A375 (cell line): Measurements from ENCODE around the gene YBX1. TPM values are rescaled to one million over a fixed set of nuclear protein-coding genes. Genes with fewer than 3 reads are reported as not detected.

Source experiments
- total RNA-seq: library from RNA; depleted of rRNA; stranded (reverse); fragments of >200 nt; shearing (Covaris generic); gene quantifications from 2 replicates; pipeline ENCODE4 v1.2.3, GENCODE V29; 2014; rRNA removed

Gene YBX1
- total RNA-seq: 1,513 and 1,641 TPM in 2 replicates

DNA sequence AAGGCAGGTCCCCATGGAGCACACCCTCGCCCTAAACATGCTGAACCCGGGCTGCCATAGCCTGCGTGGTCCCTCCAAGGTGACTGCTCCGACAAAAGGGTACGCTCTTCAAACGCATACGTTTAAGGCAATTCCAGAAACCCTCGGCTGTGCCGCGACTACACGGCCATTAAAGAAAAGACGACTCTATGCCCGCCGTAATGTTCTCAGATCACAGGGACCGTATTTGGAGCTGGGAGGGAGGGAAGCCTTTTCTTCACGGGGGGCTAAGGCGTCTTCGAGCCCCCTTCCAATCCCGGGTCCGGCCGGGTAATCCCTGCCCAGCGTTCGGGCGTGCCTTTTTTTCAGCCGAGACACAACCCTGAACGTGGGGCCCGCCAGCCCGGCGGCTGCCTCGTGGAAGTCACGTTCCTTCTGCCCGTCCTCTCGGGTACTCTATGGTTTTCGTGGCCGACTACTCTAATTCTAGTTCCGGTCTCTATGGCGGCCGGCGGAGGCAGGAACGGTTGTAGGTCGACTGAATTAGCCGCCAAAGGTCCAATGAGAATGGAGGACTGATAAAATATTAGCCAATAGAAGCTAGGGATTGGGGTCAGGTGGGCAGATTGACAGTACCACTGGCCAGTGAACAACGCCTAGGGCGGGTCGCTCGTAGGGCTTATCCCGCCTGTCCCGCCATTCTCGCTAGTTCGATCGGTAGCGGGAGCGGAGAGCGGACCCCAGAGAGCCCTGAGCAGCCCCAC is at the start of gene YBX1:
TSS of gene YBX1 (plus strand) at position 678 of the 743 bp plus-strand sequence. CDS start 148 bp downstream, outside the sequence.

DNA sequence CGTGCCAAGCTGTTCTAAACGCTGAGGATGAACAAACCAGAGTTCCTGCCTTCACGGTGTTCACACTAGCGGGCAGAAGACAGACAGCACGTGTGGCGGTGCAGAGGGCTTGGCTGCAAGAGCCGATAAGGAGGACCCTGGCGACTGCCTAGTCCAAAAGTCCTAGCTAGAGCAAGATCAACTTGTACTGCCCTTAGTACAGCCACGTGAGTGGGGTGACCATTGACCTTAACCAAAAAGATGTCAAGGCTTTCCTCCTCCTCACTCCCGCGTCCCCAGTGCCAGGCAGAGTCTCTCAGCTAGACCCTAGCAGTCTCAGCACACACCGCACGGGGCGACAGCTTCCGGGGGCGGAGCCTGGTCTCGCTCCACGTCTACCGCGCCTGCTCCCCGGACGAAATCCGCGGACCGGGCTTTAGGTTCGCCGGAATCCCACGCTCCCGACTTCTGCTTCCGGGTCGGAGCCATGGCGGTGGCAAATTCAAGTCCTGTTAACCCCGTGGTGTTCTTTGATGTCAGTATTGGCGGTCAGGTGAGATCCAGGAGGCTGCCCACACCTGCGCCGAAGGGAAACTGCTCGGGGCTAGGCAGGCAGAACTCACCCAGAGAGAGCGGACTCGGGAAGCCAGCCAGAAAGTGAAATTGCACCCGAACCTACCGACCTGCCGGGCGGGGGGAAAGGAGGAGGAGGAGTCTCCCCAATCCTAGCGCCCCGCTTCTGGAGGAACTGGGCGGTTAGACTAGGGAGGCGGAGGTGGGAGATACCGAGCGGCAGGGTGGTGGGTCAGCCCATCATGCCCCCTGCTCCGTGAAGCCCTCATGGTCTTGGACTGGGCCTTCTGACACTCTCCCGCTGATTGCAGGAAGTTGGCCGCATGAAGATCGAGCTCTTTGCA is 24.0 kb upstream of the YBX1 start, which contains the start of gene PPIH:
TSS of gene PPIH (plus strand) at position 443 of the 896 bp plus-strand sequence. CDS start at position 467, 24 bp downstream.

DNA sequence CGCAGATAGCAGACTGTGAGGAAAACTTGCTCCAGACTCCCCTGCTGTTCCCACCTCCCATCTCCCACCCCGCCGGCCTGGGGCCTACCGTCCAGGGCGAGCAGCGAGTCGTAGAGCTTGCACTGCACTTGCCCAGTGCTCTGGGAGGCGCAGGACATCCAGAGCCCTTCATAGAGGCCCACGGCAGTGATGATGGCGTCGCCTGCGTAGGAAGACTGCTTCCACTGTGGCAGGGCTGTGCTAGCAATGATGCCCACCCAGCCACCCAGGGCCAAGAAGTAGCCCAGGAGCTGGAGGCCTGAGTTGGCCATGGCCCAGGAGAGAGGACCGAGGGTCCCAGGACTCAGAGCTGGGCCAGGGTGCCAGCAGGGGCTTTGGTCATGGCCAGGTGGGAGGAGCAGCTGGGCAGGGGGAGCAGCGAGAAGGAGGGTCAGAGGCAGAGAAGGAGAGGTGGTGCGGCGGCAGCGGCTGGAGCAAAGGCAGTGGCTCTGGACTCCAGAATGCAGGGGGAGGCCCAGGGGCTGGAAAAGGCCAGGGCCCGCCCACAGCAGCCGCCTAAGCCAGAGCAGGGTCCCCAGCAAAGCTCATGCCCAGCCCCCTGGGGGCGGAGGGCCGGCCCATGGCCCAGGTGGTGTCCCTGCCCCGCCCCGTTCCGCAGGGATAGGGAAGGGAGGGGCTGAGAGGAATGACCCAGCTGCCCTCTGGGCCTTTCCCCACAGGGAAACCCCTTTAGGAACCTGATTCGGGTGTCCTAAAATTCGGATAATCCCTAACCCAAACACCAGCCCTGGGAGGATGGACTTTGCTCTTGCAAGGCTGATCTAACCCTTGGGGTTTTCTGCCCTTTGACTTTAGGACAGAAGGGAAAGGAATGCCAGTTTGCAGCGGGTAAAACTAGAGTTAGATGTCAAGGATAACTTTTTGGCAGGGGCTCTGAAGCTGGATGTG is 57.8 kb downstream of the YBX1 start, which contains the start of gene CLDN19:
TSS of gene CLDN19 (minus strand) at position 484 of the 948 bp plus-strand sequence. CDS start at position 311, 173 bp downstream.

Other genes starting within 250 kb of the YBX1 start
- gene ZMYND12, start 226.4 kb upstream of the YBX1 start, total RNA-seq: 0.08 and 0.32 TPM in 2 replicates
- gene PPCS, start 225.9 kb upstream of the YBX1 start, total RNA-seq: 49.1 and 52.9 TPM in 2 replicates
- gene CCDC30, start 219.1 kb upstream of the YBX1 start, total RNA-seq: 0.82 and 1.1 TPM in 2 replicates
- 96.5 and 133 TPM in 2 replicates for gene PPIH, start 24.0 kb upstream of the YBX1 start, total RNA-seq
- not detected in 2 replicates for gene CLDN19, start 57.8 kb downstream of the YBX1 start, total RNA-seq
- 71.6 and 76.9 TPM in 2 replicates for gene P3H1, start 84.6 kb downstream of the YBX1 start, total RNA-seq
- gene C1orf50, start 84.8 kb downstream of the YBX1 start, total RNA-seq: 2.3 and 3.5 TPM in 2 replicates
- 0.03 and 0.11 TPM in 2 replicates for gene TMEM269, start 102.6 kb downstream of the YBX1 start, total RNA-seq
- 4.0 and 5.3 TPM in 2 replicates for gene ERMAP, start 134.7 kb downstream of the YBX1 start, total RNA-seq
- 19.5 and 34.6 TPM in 2 replicates for gene SVBP, start 135.0 kb downstream of the YBX1 start, total RNA-seq
- gene ZNF691, start 164.2 kb downstream of the YBX1 start, total RNA-seq: 6.5 and 9.9 TPM in 2 replicates